Osteocyte (in vitro differentiated cells): ENCODE measurements around the gene CORO2B. TPM values are rescaled to one million over a fixed set of nuclear protein-coding genes. Genes with fewer than 3 reads are reported as not detected.

Experiments
- DNase-seq: peaks from one replicate; pipeline ENCODE4 v3.0.0; 2021; ENCODE audit warnings: mixed read lengths; ENCODE audit not compliant: unreplicated experiment; ENCODE audit errors: extremely low spot score
- H3K27ac Mint-ChIP-seq: one replicate; pipeline ENCODE4 v1.8.0; 2021; ENCODE audit warnings: mild to moderate bottlenecking, mixed read lengths; ENCODE audit not compliant: unreplicated experiment
- H3K27me3 Mint-ChIP-seq: one replicate; pipeline ENCODE4 v1.8.0; 2021; ENCODE audit warnings: mixed read lengths; ENCODE audit not compliant: unreplicated experiment
- H3K36me3 Mint-ChIP-seq: one replicate; pipeline ENCODE4 v1.8.0; 2021; ENCODE audit warnings: mixed read lengths; ENCODE audit not compliant: unreplicated experiment
- H3K4me1 Mint-ChIP-seq: one replicate; pipeline ENCODE4 v1.8.0; 2021; ENCODE audit warnings: mixed read lengths; ENCODE audit not compliant: unreplicated experiment
- H3K4me3 Mint-ChIP-seq: one replicate; pipeline ENCODE4 v1.8.0; 2021; ENCODE audit warnings: mild to moderate bottlenecking, moderate library complexity, mixed read lengths; ENCODE audit not compliant: unreplicated experiment
- H3K9me3 Mint-ChIP-seq: one replicate; pipeline ENCODE4 v1.8.0; 2021; ENCODE audit warnings: mixed read lengths; ENCODE audit not compliant: unreplicated experiment
- total RNA-seq: library from RNA; stranded (reverse); gene quantifications from 2 replicates; pipeline ENCODE4 v1.2.1, GENCODE V29; 2021
- TF ChIP-seq, protein P1 (sequence below): fragments of 200-600 bp; sonication (generic); IDR thresholded peaks from 2 replicates; pipeline ENCODE4 v1.5.0; 2021; ENCODE audit warnings: antibody characterized with exemption, mild to moderate bottlenecking, moderate library complexity

The CORO2B gene
- total RNA-seq, 1 donor from 2014 or later: 22.6 TPM

DNA sequence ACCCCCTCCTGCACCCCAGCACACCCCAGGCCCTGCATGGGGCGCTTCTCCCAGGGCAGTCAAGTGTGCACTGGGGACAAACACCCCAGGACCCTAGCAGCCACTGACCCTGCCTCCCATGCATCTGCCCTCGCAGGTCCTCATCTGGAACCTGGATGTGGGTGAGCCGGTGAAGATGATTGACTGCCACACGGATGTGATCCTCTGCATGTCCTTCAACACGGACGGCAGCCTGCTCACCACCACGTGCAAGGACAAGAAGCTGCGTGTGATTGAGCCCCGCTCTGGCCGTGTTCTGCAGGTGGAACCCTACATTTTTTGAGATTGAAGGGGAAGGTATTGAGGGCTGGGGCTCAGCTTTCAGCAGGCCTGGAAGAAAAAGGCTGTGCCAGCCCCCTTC is 132.6 kb downstream of the CORO2B start:
- Mint-ChIP-seq H3K27ac (no peak overlapping the region), H3K4me3 (no peak overlapping the region), H3K9me3 (peaks cover 7% of the 10 kb centered on the region), H3K4me1 (no peaks in the 10 kb centered on the region), H3K27me3 (peaks cover 2% of the 10 kb centered on the region), H3K36me3 (peaks cover 31% of the 10 kb centered on the region)
- DNase-seq: no peak
- TF ChIP-seq, protein P1, sequence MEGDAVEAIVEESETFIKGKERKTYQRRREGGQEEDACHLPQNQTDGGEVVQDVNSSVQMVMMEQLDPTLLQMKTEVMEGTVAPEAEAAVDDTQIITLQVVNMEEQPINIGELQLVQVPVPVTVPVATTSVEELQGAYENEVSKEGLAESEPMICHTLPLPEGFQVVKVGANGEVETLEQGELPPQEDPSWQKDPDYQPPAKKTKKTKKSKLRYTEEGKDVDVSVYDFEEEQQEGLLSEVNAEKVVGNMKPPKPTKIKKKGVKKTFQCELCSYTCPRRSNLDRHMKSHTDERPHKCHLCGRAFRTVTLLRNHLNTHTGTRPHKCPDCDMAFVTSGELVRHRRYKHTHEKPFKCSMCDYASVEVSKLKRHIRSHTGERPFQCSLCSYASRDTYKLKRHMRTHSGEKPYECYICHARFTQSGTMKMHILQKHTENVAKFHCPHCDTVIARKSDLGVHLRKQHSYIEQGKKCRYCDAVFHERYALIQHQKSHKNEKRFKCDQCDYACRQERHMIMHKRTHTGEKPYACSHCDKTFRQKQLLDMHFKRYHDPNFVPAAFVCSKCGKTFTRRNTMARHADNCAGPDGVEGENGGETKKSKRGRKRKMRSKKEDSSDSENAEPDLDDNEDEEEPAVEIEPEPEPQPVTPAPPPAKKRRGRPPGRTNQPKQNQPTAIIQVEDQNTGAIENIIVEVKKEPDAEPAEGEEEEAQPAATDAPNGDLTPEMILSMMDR: no peak

DNA sequence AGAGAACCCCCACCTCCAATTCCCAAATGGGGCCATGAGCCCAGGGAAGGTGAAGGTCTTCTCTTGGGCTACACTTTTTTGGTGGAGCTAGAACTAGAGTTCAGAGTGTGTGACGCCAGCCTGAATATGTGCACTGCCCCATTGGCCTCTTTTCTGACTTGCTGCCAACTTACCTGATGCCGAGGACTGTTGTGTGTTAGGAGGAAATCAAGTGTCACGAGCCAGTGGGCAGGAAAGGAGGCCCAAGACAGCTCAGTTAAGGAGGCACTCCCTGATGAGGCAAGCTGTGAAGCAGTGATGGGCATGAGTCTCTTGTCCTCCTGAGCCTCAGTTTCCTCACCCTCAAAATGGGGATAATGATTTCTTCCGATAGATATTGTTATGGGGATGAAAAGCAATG is 134.1 kb downstream of the CORO2B start:
- no peak overlapping the region for H3K4me3 Mint-ChIP-seq
- peaks cover 2% of the 10 kb centered on the region for H3K27me3 Mint-ChIP-seq
- H3K27ac Mint-ChIP-seq: no peak overlapping the region
- TF ChIP-seq, protein P1: no peak
- no peak for DNase-seq
- peaks cover 7% of the 10 kb centered on the region for H3K9me3 Mint-ChIP-seq
- no peaks in the 10 kb centered on the region for H3K4me1 Mint-ChIP-seq
- peaks cover 34% of the 10 kb centered on the region for H3K36me3 Mint-ChIP-seq

DNA sequence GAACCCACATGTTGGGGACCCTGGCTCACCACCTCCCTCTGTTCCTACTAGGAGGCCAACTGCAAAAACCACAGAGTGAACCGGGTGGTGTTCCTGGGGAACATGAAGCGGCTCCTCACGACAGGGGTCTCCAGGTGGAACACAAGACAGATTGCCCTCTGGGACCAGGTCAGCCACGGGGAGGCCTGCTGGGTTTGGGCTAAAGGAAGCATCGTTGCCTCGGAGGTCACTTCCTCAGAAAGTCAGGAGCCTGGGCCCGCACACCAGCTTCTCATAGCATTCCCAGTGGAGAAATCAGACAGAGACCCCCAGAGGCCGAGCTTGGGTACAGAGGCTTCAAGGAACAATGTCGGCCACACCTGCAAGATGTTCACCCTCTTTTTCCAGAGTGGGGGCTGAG is 135.1 kb downstream of the CORO2B start:
- TF ChIP-seq, protein P1: no peak
- Mint-ChIP-seq H3K36me3 (peaks cover 34% of the 10 kb centered on the region), H3K4me1 (no peaks in the 10 kb centered on the region), H3K4me3 (no peak overlapping the region), H3K27me3 (peaks cover 2% of the 10 kb centered on the region), H3K27ac (no peak overlapping the region), H3K9me3 (peaks cover 7% of the 10 kb centered on the region)
- DNase-seq: no peak

DNA sequence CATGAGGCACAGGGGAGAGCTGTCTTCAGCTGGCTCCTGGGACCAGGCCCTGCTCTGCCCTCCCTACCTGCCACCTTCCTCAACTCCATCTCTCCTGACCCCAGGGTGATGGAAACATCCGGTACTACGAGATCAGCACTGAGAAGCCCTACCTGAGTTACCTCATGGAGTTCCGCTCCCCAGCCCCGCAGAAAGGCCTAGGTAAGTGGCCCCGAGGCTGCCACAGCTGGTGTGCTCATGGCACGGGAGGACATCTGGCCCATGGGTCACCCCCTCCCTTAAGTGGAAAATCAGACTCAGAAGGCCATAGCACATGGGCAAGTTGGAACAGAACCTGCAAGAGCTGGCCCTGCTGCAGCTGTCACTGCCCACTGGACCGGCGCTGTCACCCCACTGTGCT is 136.3 kb downstream of the CORO2B start:
- TF ChIP-seq, protein P1: no peak
- H3K27ac Mint-ChIP-seq: no peak overlapping the region
- H3K36me3 Mint-ChIP-seq: peaks cover 36% of the 10 kb centered on the region
- no peaks in the 10 kb centered on the region for H3K27me3 Mint-ChIP-seq
- no peak for DNase-seq
- no peaks in the 10 kb centered on the region for H3K4me1 Mint-ChIP-seq
- H3K4me3 Mint-ChIP-seq: no peak overlapping the region
- peaks cover 7% of the 10 kb centered on the region for H3K9me3 Mint-ChIP-seq

DNA sequence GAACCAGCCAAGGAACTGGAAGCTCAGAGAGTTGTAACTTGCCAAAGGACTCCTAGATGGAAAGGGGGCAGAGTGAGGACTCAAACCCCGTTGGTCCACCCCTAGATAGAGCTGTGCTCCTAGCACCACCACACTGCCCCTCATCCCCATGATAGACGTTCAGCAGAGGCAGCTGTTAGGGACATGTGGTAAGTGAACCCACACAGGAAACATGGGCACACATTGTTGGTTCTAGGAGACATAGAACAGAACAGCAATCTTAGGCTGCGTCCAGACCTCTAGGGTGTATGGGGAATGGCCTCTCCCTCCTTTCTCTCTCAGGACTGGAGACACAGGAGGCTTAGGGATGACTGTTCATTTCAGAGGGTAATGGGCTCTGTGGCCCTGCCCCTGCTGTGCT is 139.2 kb downstream of the CORO2B start:
- DNase-seq: no peak
- no peak overlapping the region for H3K27ac Mint-ChIP-seq
- H3K27me3 Mint-ChIP-seq: no peaks in the 10 kb centered on the region
- H3K4me1 Mint-ChIP-seq: no peaks in the 10 kb centered on the region
- peaks cover 25% of the 10 kb centered on the region for H3K36me3 Mint-ChIP-seq
- peaks cover 7% of the 10 kb centered on the region for H3K9me3 Mint-ChIP-seq
- TF ChIP-seq, protein P1: no peak
- H3K4me3 Mint-ChIP-seq: no peak overlapping the region
